Measurements from ENCODE around the gene PCK2.
A peak's percentile ranks its signal among the peaks of the same experiment; 100 is the strongest.

PCK2 gene

DNA sequence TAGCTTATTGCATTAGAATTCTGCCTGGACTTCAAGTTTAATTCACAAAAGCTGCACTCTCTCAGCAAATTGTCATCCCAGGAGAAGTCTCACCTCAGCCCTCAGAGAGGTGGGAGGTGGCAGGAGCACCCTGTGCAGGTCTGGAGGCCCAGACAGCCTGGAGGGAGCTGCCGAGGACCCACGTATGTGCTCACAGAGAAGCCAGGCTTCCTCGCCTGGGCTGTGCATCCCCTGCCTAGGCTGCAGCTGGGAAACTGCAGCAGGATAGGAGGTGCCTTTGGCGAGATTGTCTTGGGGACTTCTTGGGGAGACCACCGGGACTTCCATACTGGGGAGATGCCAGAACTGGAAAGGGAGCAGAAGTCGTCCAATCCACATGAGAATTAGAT is 14.0 kb upstream of the PCK2 start:
- ATAC-seq = no peak
- TF ChIP-seq TSHZ2 (CRISPR knock-in tag; IDR thresholded peaks at IDR 0.05) = no peak
- no peak for TF ChIP-seq ZNF8 (CRISPR knock-in tag; IDR thresholded peaks at IDR 0.05)
- no peak for TF ChIP-seq RARB (CRISPR knock-in tag; IDR thresholded peaks at IDR 0.05)
- TF ChIP-seq, protein P1, sequence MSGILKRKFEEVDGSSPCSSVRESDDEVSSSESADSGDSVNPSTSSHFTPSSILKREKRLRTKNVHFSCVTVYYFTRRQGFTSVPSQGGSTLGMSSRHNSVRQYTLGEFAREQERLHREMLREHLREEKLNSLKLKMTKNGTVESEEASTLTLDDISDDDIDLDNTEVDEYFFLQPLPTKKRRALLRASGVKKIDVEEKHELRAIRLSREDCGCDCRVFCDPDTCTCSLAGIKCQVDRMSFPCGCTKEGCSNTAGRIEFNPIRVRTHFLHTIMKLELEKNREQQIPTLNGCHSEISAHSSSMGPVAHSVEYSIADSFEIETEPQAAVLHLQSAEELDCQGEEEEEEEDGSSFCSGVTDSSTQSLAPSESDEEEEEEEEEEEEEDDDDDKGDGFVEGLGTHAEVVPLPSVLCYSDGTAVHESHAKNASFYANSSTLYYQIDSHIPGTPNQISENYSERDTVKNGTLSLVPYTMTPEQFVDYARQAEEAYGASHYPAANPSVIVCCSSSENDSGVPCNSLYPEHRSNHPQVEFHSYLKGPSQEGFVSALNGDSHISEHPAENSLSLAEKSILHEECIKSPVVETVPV (CRISPR knock-in tag; IDR thresholded peaks at IDR 0.05) = no peak
- no peak for TF ChIP-seq ESRRG (CRISPR knock-in tag; IDR thresholded peaks at IDR 0.05)
- TF ChIP-seq GLIS3 (CRISPR knock-in tag; IDR thresholded peaks at IDR 0.05) = no peak
- no peak for TF ChIP-seq TCF4 (CRISPR knock-in tag; IDR thresholded peaks at IDR 0.05; ENCODE audit: borderline replicate concordance)
- no peak for TF ChIP-seq ZNF70 (CRISPR knock-in tag; IDR thresholded peaks at IDR 0.05)
- no peak for TF ChIP-seq ZFP30 (CRISPR knock-in tag; IDR thresholded peaks at IDR 0.05)
- no peak for TF ChIP-seq OSR1 (CRISPR knock-in tag; IDR thresholded peaks at IDR 0.05)
- TF ChIP-seq ARNTL (CRISPR knock-in tag; IDR thresholded peaks at IDR 0.05; ENCODE audit: borderline replicate concordance, low read depth) = no peak
- no peak for TF ChIP-seq ZC3H10 (CRISPR knock-in tag; IDR thresholded peaks at IDR 0.05)
- no peak for TF ChIP-seq PATZ1 (CRISPR knock-in tag; IDR thresholded peaks at IDR 0.05; ENCODE audit: borderline replicate concordance)
- TF ChIP-seq CSDC2 (CRISPR knock-in tag; IDR thresholded peaks at IDR 0.05) = no peak
- no peak for TF ChIP-seq ZNF565 (CRISPR knock-in tag; conservative IDR thresholded peaks at IDR 0.05; ENCODE audit: low read depth)
- TF ChIP-seq SNAI2 (CRISPR knock-in tag; IDR thresholded peaks at IDR 0.05) = no peak
- TF ChIP-seq BACH2 (CRISPR knock-in tag; IDR thresholded peaks at IDR 0.05; ENCODE audit: borderline replicate concordance) = no peak
- TF ChIP-seq ZFP3 (CRISPR knock-in tag; IDR thresholded peaks at IDR 0.05) = no peak
- TF ChIP-seq TOX (CRISPR knock-in tag; IDR thresholded peaks at IDR 0.05; ENCODE audit: borderline replicate concordance) = no peak

DNA sequence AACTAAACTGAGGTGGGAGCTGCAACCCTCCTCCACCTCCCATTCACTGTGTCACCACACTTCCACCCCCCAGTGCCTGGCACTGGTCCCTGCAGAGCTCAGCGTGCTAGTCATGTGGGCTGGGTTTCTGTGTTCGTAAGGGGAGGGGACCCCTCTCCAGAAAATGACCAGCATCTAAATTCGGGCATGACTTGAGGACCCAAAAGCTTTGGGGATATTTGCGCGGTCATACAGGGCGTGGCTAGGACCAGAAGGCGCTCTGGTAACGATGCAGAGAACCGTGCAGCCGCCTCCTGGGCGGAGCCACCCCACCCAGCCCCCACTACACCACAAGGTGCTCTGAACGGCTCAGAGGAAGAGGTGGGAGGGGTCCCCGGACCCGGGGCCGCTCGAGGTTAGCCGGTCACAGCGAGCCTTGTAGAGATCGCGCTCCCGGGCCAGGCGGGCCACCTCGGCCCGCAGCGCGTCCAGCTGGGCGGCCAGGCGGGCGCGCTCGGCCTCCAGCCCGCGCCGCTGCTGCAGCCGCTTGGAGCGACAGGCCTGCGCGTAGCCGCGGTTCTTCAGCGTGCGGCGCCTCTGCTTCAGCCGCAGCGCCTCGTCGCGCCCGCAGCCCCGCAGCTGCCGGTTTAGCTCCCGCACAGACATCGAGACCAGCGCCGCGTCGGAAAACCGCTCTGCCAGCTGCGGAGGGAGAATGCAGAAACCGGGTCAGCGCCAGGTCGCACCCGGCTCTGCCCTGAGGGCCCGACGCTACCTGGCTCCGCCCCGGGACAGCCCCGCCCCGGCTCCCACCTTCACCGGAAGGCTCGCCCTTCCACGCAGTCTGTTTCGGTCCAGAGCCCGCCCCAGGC is 13.0 kb upstream of the PCK2 start:
- peak; percentile 85 for ATAC-seq
- TF ChIP-seq ZNF565 (CRISPR knock-in tag; conservative IDR thresholded peaks at IDR 0.05; ENCODE audit: low read depth) (no peak), CSDC2 (CRISPR knock-in tag; IDR thresholded peaks at IDR 0.05) (no peak), TCF4 (CRISPR knock-in tag; IDR thresholded peaks at IDR 0.05; ENCODE audit: borderline replicate concordance) (no peak), TSHZ2 (CRISPR knock-in tag; IDR thresholded peaks at IDR 0.05) (no peak), PPARA (CRISPR knock-in tag; IDR thresholded peaks at IDR 0.05; ENCODE audit: borderline replicate concordance) (no peak), GLIS3 (CRISPR knock-in tag; IDR thresholded peaks at IDR 0.05) (no peak), BACH2 (CRISPR knock-in tag; IDR thresholded peaks at IDR 0.05; ENCODE audit: borderline replicate concordance) (no peak), ZNF70 (CRISPR knock-in tag; IDR thresholded peaks at IDR 0.05) (no peak), RARB (CRISPR knock-in tag; IDR thresholded peaks at IDR 0.05) (no peak), ZFP30 (CRISPR knock-in tag; IDR thresholded peaks at IDR 0.05) (no peak), TOX (CRISPR knock-in tag; IDR thresholded peaks at IDR 0.05; ENCODE audit: borderline replicate concordance) (no peak), ESRRG (CRISPR knock-in tag; IDR thresholded peaks at IDR 0.05) (no peak), PATZ1 (CRISPR knock-in tag; IDR thresholded peaks at IDR 0.05; ENCODE audit: borderline replicate concordance) (no peak), ISL1 (CRISPR knock-in tag; IDR thresholded peaks at IDR 0.05) (no peak), ZC3H10 (CRISPR knock-in tag; IDR thresholded peaks at IDR 0.05) (no peak)
- TF ChIP-seq, protein P2, sequence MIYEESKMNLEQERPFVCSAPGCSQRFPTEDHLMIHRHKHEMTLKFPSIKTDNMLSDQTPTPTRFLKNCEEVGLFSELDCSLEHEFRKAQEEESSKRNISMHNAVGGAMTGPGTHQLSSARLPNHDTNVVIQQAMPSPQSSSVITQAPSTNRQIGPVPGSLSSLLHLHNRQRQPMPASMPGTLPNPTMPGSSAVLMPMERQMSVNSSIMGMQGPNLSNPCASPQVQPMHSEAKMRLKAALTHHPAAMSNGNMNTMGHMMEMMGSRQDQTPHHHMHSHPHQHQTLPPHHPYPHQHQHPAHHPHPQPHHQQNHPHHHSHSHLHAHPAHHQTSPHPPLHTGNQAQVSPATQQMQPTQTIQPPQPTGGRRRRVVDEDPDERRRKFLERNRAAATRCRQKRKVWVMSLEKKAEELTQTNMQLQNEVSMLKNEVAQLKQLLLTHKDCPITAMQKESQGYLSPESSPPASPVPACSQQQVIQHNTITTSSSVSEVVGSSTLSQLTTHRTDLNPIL (CRISPR knock-in tag; IDR thresholded peaks at IDR 0.05; ENCODE audit: low read depth) = no peak
- TF ChIP-seq, protein P1 (CRISPR knock-in tag; IDR thresholded peaks at IDR 0.05) = no peak

Measured in SK-N-SH treated with all-trans-retinoic acid at 6 μM for 48 hours (cell line).